Right ventricle myocardium inferior (tissue), 1 donor: Measurements from ENCODE around the gene TBC1D22A. TPM values are rescaled to one million over a fixed set of nuclear protein-coding genes. Genes with fewer than 3 reads are reported as not detected.

ENCODE experiments used
- ATAC-seq: fragments of 200-7000 bp; cut with Tn5 transposase; one replicate; pipeline ENCODE4 v1.9.1; 2020; ENCODE audit warnings: mild to moderate bottlenecking, moderate library complexity
- DNase-seq: peaks from one replicate; pipeline ENCODE4 v3.0.0; 2021; ENCODE audit errors: missing footprints
- intact Hi-C: fragments of 100-400 bp; cut with DNase I; formaldehyde crosslinking; loops from one replicate; pipeline ENCODE4 v1.11.0; 2022
- total RNA-seq: library from RNA; stranded (reverse); fragmentation: NEBNext Ultra II Directional; extraction: Animal tissue kit (Norgen Biotek cat#: 25700); gene quantifications from one replicate; pipeline ENCODE4 v1.2.1, GENCODE V29; 2021
- donor health status: DM: no; HTN: yes; CAD: no; lungs with severe emphysema.

The TBC1D22A gene
- total RNA-seq, 1 donor from 2014 or later = 14.6 TPM

GRCh38 chr22:47142427-47143046, 380.1 kb downstream of the TBC1D22A start:
- intact Hi-C loops = no loop called here
- ATAC-seq (no peak), DNase-seq (no peak)

- DNase-seq (peak; percentile 43), ATAC-seq (no peak)
- intact Hi-C loops = no loop called here
These were observed 380.9 kb downstream of the TBC1D22A start for GRCh38 chr22:47143249-47143938.

- intact Hi-C loops = no loop called here
- no peak for ATAC-seq
- peak; percentile 50 for DNase-seq
These were observed 381.8 kb downstream of the TBC1D22A start for GRCh38 chr22:47144076-47144765.

GRCh38 chr22:47144791-47145425, 382.5 kb downstream of the TBC1D22A start:
- intact Hi-C loops = no loop called here
- ATAC-seq = no peak

GRCh38 chr22:47145883-47146282, 383.4 kb downstream of the TBC1D22A start:
- intact Hi-C loops = no loop called here
- peak; percentile 65 for DNase-seq
- no peak for ATAC-seq

More at GRCh38 chr22:47144791-47145425, 382.5 kb downstream of the TBC1D22A start:
- DNase-seq = peak; percentile 51

GRCh38 chr22:47146391-47146790, 383.9 kb downstream of the TBC1D22A start:
- no peak for ATAC-seq
- intact Hi-C loops = no loop called here

GRCh38 chr22:47146941-47147340, 384.5 kb downstream of the TBC1D22A start:
- ATAC-seq (no peak), DNase-seq (no peak)
- intact Hi-C loops = no loop called here

More at GRCh38 chr22:47146391-47146790, 383.9 kb downstream of the TBC1D22A start:
- DNase-seq = no peak

- ATAC-seq = no peak
- intact Hi-C loops = no loop called here
- DNase-seq = no peak
These were observed 385.1 kb downstream of the TBC1D22A start for GRCh38 chr22:47147572-47147971.

GRCh38 chr22:47148510-47148909, 386.1 kb downstream of the TBC1D22A start:
- DNase-seq = no peak
- no peak for ATAC-seq

GRCh38 chr22:47148956-47149728, 386.7 kb downstream of the TBC1D22A start:
- DNase-seq (no peak), ATAC-seq (no peak)
- intact Hi-C loops = no loop called here

More at GRCh38 chr22:47148510-47148909, 386.1 kb downstream of the TBC1D22A start:
- intact Hi-C loops = no loop called here

GRCh38 chr22:47149976-47150375, 387.5 kb downstream of the TBC1D22A start:
- DNase-seq (no peak), ATAC-seq (no peak)
- intact Hi-C loops = no loop called here

- intact Hi-C loops = no loop called here
- no peak for ATAC-seq
- DNase-seq = no peak
These were observed 388.0 kb downstream of the TBC1D22A start for GRCh38 chr22:47150426-47150825.

- DNase-seq = no peak
- no peak for ATAC-seq
- intact Hi-C loops = no loop called here
These were observed 388.6 kb downstream of the TBC1D22A start for GRCh38 chr22:47151064-47151463.

- intact Hi-C loops = no loop called here
- DNase-seq (no peak), ATAC-seq (no peak)
These were observed 389.0 kb downstream of the TBC1D22A start for GRCh38 chr22:47151490-47151889.

GRCh38 chr22:47152236-47152635, 389.8 kb downstream of the TBC1D22A start:
- no peak for DNase-seq
- no peak for ATAC-seq
- intact Hi-C loops = no loop called here

- no peak for DNase-seq
- intact Hi-C loops = no loop called here
- no peak for ATAC-seq
These were observed 390.5 kb downstream of the TBC1D22A start for GRCh38 chr22:47152938-47153337.

GRCh38 chr22:47153854-47154525, 391.5 kb downstream of the TBC1D22A start:
- intact Hi-C loops = no loop called here
- ATAC-seq (no peak), DNase-seq (no peak)

- peak; percentile 83 for DNase-seq
- intact Hi-C loops = no loop called here
- ATAC-seq = peak; percentile 81
These were observed 392.2 kb downstream of the TBC1D22A start for GRCh38 chr22:47154621-47155081.
